ENCODE results near the gene ZNF140. TPM values are rescaled to one million over a fixed set of nuclear protein-coding genes. Genes with fewer than 3 reads are reported as not detected.

ZNF140 gene
- total RNA-seq, 1 donor from 2014 or later: 17.2 TPM

GRCh38 chr12:133130808-133131128 is 50.0 kb downstream of the ZNF140 start:
- peak overlapping the region; percentile 99 for H3K4me3 ChIP-seq (ENCODE audit: insufficient read depth, low read depth, low read length)
- H3K9ac ChIP-seq (ENCODE audit: low read length): peak overlapping the region; percentile 95
- H2AFZ ChIP-seq (ENCODE audit: low read depth, low read length): peak overlapping the region; percentile 99
- Mint-ChIP-seq H3K4me3 (ENCODE audit: unreplicated experiment) (peak overlapping the region; percentile 95), H3K4me1 (ENCODE audit: low read depth, unreplicated experiment) (no peaks in the 10 kb centered on the region), H3K27ac (ENCODE audit: unreplicated experiment) (peak overlapping the region; percentile 95), H3K36me3 (ENCODE audit: low read depth, unreplicated experiment) (peaks cover 42% of the 10 kb centered on the region), H3K9me3 (ENCODE audit: unreplicated experiment) (peaks cover 37% of the 10 kb centered on the region), H3K27me3 (ENCODE audit: low read depth, unreplicated experiment) (no peaks in the 10 kb centered on the region)
- peaks cover 15% of the 10 kb centered on the region for H3K79me2 ChIP-seq (ENCODE audit: insufficient read depth, low read length)
- H4K20me1 ChIP-seq (ENCODE audit: insufficient read depth, low read length): no peaks in the 10 kb centered on the region
- TF ChIP-seq, protein P1, sequence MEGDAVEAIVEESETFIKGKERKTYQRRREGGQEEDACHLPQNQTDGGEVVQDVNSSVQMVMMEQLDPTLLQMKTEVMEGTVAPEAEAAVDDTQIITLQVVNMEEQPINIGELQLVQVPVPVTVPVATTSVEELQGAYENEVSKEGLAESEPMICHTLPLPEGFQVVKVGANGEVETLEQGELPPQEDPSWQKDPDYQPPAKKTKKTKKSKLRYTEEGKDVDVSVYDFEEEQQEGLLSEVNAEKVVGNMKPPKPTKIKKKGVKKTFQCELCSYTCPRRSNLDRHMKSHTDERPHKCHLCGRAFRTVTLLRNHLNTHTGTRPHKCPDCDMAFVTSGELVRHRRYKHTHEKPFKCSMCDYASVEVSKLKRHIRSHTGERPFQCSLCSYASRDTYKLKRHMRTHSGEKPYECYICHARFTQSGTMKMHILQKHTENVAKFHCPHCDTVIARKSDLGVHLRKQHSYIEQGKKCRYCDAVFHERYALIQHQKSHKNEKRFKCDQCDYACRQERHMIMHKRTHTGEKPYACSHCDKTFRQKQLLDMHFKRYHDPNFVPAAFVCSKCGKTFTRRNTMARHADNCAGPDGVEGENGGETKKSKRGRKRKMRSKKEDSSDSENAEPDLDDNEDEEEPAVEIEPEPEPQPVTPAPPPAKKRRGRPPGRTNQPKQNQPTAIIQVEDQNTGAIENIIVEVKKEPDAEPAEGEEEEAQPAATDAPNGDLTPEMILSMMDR (IDR thresholded peaks at IDR 0.05; ENCODE audit: insufficient read depth, low read depth, low read length): no peak
- TF ChIP-seq EZH2 (IDR thresholded peaks at IDR 0.05; ENCODE audit: insufficient read depth, low read length): no peak
- no peak for FAIRE-seq
- no peak for DNase-seq (ENCODE audit: low read depth)
- H3K36me3 ChIP-seq (ENCODE audit: insufficient read depth, low read length): peaks cover 6% of the 10 kb centered on the region
- no peaks in the 10 kb centered on the region for H3K27me3 ChIP-seq (ENCODE audit: insufficient read depth, low read length)
- H3K9me3 ChIP-seq (ENCODE audit: insufficient read depth, low read depth, low read length): peaks cover 20% of the 10 kb centered on the region
- H3K27ac ChIP-seq (ENCODE audit: low read depth, low read length): peak overlapping the region; percentile 96
- peak overlapping the region; percentile 98 for H3K4me2 ChIP-seq (ENCODE audit: low read length)
- no peaks in the 10 kb centered on the region for H3K4me1 ChIP-seq (ENCODE audit: insufficient read depth, low read length)

GRCh38 chr12:133135747-133136146 is 55.0 kb downstream of the ZNF140 start:
- FAIRE-seq (no peak), DNase-seq (ENCODE audit: low read depth) (no peak)
- Histone ChIP-seq H3K9me3 (ENCODE audit: insufficient read depth, low read depth, low read length) (peaks cover 26% of the 10 kb centered on the region), H3K4me2 (ENCODE audit: low read length) (no peak overlapping the region), H4K20me1 (ENCODE audit: insufficient read depth, low read length) (no peaks in the 10 kb centered on the region), H3K79me2 (ENCODE audit: insufficient read depth, low read length) (peaks cover 11% of the 10 kb centered on the region), H3K27me3 (ENCODE audit: insufficient read depth, low read length) (no peaks in the 10 kb centered on the region), H3K27ac (ENCODE audit: low read depth, low read length) (no peak overlapping the region), H3K4me1 (ENCODE audit: insufficient read depth, low read length) (no peaks in the 10 kb centered on the region), H2AFZ (ENCODE audit: low read depth, low read length) (no peak overlapping the region), H3K9ac (ENCODE audit: low read length) (no peak overlapping the region), H3K4me3 (ENCODE audit: insufficient read depth, low read depth, low read length) (no peak overlapping the region), H3K36me3 (ENCODE audit: insufficient read depth, low read length) (peaks cover 15% of the 10 kb centered on the region)
- Mint-ChIP-seq H3K36me3 (ENCODE audit: low read depth, unreplicated experiment) (peaks cover 49% of the 10 kb centered on the region), H3K4me1 (ENCODE audit: low read depth, unreplicated experiment) (no peaks in the 10 kb centered on the region), H3K27ac (ENCODE audit: unreplicated experiment) (no peak overlapping the region), H3K4me3 (ENCODE audit: unreplicated experiment) (no peak overlapping the region), H3K27me3 (ENCODE audit: low read depth, unreplicated experiment) (no peaks in the 10 kb centered on the region), H3K9me3 (ENCODE audit: unreplicated experiment) (peaks cover 36% of the 10 kb centered on the region)
- no peak for TF ChIP-seq EZH2 (IDR thresholded peaks at IDR 0.05; ENCODE audit: insufficient read depth, low read length)
- TF ChIP-seq, protein P1 (IDR thresholded peaks at IDR 0.05; ENCODE audit: insufficient read depth, low read depth, low read length): no peak

GRCh38 chr12:133145981-133146380 is 65.3 kb downstream of the ZNF140 start:
- FAIRE-seq (no peak), DNase-seq (ENCODE audit: low read depth) (no peak)
- Mint-ChIP-seq H3K27ac (ENCODE audit: unreplicated experiment) (no peak overlapping the region), H3K27me3 (ENCODE audit: low read depth, unreplicated experiment) (no peaks in the 10 kb centered on the region), H3K36me3 (ENCODE audit: low read depth, unreplicated experiment) (peaks cover 62% of the 10 kb centered on the region), H3K4me3 (ENCODE audit: unreplicated experiment) (no peak overlapping the region), H3K9me3 (ENCODE audit: unreplicated experiment) (peaks cover 40% of the 10 kb centered on the region), H3K4me1 (ENCODE audit: low read depth, unreplicated experiment) (no peaks in the 10 kb centered on the region)
- Histone ChIP-seq H3K9ac (ENCODE audit: low read length) (no peak overlapping the region), H3K4me3 (ENCODE audit: insufficient read depth, low read depth, low read length) (no peak overlapping the region), H2AFZ (ENCODE audit: low read depth, low read length) (no peak overlapping the region), H3K4me1 (ENCODE audit: insufficient read depth, low read length) (no peaks in the 10 kb centered on the region), H3K79me2 (ENCODE audit: insufficient read depth, low read length) (no peaks in the 10 kb centered on the region), H3K27ac (ENCODE audit: low read depth, low read length) (no peak overlapping the region), H3K27me3 (ENCODE audit: insufficient read depth, low read length) (no peaks in the 10 kb centered on the region), H3K4me2 (ENCODE audit: low read length) (no peak overlapping the region), H3K36me3 (ENCODE audit: insufficient read depth, low read length) (peaks cover 18% of the 10 kb centered on the region), H4K20me1 (ENCODE audit: insufficient read depth, low read length) (no peaks in the 10 kb centered on the region), H3K9me3 (ENCODE audit: insufficient read depth, low read depth, low read length) (peaks cover 30% of the 10 kb centered on the region)
- TF ChIP-seq, protein P1 (IDR thresholded peaks at IDR 0.05; ENCODE audit: insufficient read depth, low read depth, low read length): no peak
- no peak for TF ChIP-seq EZH2 (IDR thresholded peaks at IDR 0.05; ENCODE audit: insufficient read depth, low read length)
